ENCODE measurements around the gene ASPSCR1. TPM values are rescaled to one million over a fixed set of nuclear protein-coding genes. Genes with fewer than 3 reads are reported as not detected.

ASPSCR1 gene
- total RNA-seq, 4 donors from 2014 or later, result 24.0 to 44.7 (median 32.0) TPM

DNA sequence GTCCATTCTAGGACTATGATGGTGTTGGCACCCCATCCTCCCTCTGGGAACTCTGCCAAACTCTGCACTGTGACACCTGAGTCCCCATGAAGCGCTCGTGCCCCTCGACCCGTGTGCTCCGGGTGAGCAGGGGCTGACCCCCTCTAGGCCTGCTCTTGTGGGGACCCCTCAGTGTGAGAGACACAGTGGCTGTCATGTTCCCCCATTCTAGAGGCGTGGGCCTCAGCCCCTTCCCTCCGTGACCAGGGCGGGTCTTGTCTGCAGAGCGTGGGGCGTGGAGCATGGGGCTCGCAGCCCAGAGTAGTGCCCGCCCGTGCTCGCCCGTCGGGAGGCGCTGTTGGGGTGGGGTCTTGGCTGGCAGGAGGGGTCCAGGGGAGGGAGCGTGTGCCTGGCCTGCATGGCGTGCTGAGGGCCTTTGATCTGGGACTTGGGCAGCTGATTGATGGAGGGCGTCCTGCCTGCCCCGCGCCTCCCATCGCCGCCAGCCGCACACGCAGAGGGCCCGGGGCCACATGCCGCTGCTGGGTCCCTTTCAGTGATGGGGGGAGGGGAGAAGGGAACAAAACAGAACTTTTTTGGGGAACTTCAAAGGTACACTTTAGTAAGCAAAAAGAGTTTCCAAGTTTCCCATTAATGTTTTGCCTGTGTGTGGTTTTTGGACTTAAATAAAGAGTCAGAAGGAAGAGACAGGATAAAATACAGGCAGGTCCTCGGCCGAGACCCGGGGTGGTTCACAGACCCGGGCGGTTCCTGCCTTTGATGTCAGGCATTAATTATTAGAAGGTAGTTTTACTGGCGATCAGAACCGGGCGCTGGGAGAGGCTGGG lies 22.8 kb downstream of the ASPSCR1 start:
- ATAC-seq (no peak), DNase-seq (no peak)
- in situ Hi-C loops (cut with MboI; ENCODE audit: low sequenced_read_pairs in 4 of 4), result no loop called here
- no peaks in the 10 kb centered on the region for H3K9me3 ChIP-seq
- H3K27ac ChIP-seq, result peak overlapping the region in 2 of 4 donors; percentile 31 to 72
- TF ChIP-seq POLR2A (IDR thresholded peaks at IDR 0.05), result no peak
- TF ChIP-seq, protein P1, sequence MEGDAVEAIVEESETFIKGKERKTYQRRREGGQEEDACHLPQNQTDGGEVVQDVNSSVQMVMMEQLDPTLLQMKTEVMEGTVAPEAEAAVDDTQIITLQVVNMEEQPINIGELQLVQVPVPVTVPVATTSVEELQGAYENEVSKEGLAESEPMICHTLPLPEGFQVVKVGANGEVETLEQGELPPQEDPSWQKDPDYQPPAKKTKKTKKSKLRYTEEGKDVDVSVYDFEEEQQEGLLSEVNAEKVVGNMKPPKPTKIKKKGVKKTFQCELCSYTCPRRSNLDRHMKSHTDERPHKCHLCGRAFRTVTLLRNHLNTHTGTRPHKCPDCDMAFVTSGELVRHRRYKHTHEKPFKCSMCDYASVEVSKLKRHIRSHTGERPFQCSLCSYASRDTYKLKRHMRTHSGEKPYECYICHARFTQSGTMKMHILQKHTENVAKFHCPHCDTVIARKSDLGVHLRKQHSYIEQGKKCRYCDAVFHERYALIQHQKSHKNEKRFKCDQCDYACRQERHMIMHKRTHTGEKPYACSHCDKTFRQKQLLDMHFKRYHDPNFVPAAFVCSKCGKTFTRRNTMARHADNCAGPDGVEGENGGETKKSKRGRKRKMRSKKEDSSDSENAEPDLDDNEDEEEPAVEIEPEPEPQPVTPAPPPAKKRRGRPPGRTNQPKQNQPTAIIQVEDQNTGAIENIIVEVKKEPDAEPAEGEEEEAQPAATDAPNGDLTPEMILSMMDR (IDR thresholded peaks at IDR 0.05 in 4 of 5, conservative IDR thresholded peaks at IDR 0.05 in 1 of 5), result no peak
- H3K4me1 ChIP-seq, result peaks cover 35 to 67% of the 10 kb centered on the region in 2 donors
- peaks cover 0 to 4% of the 10 kb centered on the region in 2 donors for H3K36me3 ChIP-seq
- no peaks in the 10 kb centered on the region for H3K27me3 ChIP-seq
- H3K4me3 ChIP-seq, result no peak overlapping the region
- intact Hi-C loops (cut with DNase I; ENCODE audit: low total_unique reads), result loop anchor here (10.0 kb wide), 1 partner anchor 75 kb away; no protein-coding TSS in a partner anchor

DNA sequence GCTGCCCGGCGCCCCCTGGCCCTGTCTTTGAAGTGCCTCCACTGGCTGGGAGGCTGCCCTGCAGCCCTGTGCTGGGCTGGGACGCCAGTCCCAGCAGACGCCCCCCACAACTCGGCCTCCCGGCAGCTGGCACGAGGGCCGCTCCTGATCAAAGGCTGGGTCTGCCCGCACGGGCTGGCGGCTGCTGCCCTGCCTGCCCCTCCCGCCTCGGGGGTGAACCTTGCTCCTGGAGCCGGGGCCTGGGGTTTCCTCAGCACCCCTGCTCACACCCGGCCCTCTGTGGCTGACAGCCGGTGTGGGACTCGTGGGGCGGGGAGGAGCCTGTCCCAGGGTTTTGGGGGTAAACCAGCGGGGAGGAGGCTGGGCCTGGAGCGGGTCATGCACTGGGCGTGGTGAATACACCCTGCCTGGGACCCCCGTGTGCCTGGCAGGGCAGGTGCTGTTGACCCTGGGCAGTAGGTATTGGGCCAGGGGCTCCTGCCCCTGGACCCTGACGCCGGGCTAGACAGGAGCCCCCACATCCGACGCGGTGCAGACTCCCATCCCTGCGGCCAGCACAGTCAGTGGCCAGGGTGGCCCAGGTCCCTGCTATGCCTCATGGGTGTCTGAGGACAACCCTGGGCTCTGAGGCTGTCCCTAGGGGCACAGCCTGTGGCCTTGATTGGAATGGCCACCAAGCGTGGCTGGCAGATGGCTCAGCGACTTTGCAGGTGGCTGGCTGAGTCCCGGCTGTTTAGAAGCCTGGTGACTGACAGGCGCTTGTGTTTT lies 23.6 kb downstream of the ASPSCR1 start:
- Histone ChIP-seq H3K4me1 (peaks cover 35 to 68% of the 10 kb centered on the region in 2 donors), H3K27me3 (no peaks in the 10 kb centered on the region), H3K36me3 (peaks cover 0 to 4% of the 10 kb centered on the region in 2 donors), H3K4me3 (no peak overlapping the region), H3K9me3 (no peaks in the 10 kb centered on the region), H3K27ac (peak overlapping the region in 3 of 4 donors; percentile 26 to 72 (median 31))
- intact Hi-C loops (cut with DNase I; ENCODE audit: low total_unique reads), result loop anchor here (10.0 kb wide), 1 partner anchor 74 kb away; no protein-coding TSS in a partner anchor
- ATAC-seq (peak; percentile 49 to 58), DNase-seq (peak in 1 of 2 donors; percentile 69)
- in situ Hi-C loops (cut with MboI; ENCODE audit: low sequenced_read_pairs in 4 of 4), result no loop called here
- TF ChIP-seq, protein P1 (IDR thresholded peaks at IDR 0.05 in 4 of 5, conservative IDR thresholded peaks at IDR 0.05 in 1 of 5), result no peak
- no peak for TF ChIP-seq POLR2A (IDR thresholded peaks at IDR 0.05)

DNA sequence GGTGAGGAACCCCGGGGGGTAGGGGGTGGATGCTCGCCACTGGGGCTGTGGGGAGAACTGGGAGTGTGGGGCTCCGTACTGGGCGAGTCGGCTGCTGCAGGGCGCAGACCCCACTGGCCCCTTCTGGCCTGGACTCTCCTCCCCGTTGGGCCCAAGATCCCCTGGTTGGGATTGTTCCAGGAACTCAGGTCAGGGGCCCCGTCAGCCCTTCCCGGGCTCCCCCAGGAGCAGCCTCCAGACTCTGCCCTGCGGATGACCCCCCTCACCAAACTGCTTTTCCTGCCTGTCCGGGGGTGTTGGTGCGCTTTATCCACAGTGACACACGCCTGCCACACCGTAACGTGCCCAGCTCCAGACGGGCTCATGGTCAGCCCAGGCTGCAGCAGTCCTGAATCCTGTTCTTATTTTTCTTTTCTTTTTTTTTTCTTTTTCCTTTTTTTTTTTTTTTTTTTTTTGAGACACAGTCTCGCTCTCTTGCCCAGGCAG lies 24.2 kb downstream of the ASPSCR1 start:
- intact Hi-C loops (cut with DNase I; ENCODE audit: low total_unique reads), result loop anchor here (10.0 kb wide), 1 partner anchor 73 kb away; no protein-coding TSS in a partner anchor
- Histone ChIP-seq H3K4me1 (peaks cover 35 to 73% of the 10 kb centered on the region in 2 donors), H3K27ac (peak overlapping the region in 2 of 4 donors; percentile 26 to 72), H3K9me3 (no peaks in the 10 kb centered on the region), H3K27me3 (no peaks in the 10 kb centered on the region), H3K36me3 (peaks cover 0 to 1% of the 10 kb centered on the region in 2 donors), H3K4me3 (no peak overlapping the region)
- no peak for DNase-seq
- TF ChIP-seq POLR2A (IDR thresholded peaks at IDR 0.05), result no peak
- TF ChIP-seq, protein P1 (IDR thresholded peaks at IDR 0.05 in 4 of 5, conservative IDR thresholded peaks at IDR 0.05 in 1 of 5), result no peak
- in situ Hi-C loops (cut with MboI; ENCODE audit: low sequenced_read_pairs in 4 of 4), result no loop called here
- ATAC-seq, result no peak

DNA sequence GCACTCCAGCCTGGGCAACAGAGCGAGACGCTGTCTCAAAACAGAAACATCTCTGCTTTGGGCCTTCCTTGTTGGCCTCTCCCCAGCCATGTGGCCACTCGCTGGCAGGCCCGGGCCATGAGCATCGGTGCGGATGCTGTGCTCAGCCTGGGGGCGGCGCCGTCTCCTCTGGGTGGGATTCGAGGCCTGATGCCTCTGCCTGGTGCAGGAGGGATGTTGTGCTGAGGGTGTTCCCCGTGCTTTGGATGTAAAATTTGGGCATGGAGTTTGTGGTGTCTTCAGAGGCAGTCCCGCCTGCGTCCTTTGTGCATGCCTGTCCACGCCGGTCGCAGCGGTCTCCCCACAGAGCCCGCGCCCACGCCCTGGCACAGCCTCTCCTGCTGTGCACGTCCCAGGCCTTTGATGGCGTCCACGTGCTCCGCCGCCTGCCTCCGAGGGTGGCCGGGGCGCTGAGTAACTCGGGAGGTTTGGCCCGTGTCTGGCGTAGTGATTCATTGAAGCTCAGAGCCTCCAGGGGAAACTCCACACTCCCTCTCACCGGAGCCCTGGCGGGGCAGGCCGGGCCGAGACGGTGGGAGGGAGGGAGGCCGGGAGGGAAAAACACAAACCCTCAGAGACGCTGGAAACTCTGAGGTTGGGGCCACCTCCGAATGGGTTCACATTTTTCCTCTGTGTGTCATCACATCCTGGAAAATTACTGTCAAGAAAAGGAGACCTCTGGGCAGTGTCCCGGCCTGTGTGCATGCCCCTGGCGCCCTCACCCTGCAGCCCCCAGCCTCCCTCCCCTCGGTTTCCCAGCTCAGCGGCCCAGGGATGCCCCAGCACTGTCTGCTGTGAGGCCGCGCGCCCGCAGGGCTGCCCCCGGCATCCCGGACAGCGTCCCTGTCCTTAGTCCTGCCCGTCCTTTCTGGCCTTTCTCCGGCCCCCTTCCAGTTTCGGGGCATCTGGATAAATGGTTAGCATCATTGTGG lies 26.3 kb downstream of the ASPSCR1 start:
- peak; percentile 71 to 72 for ATAC-seq
- Histone ChIP-seq H3K4me3 (peak overlapping the region in 1 of 4 donors; percentile 13), H3K27ac (peak overlapping the region; percentile 7 to 58 (median 44))

More for the DNA sequence above, 26.3 kb downstream of the ASPSCR1 start:
- no peaks in the 10 kb centered on the region for H3K27me3 ChIP-seq
- peaks cover 35 to 63% of the 10 kb centered on the region in 2 donors for H3K4me1 ChIP-seq
- peak; percentile 48 to 71 for DNase-seq
- TF ChIP-seq, protein P1 (IDR thresholded peaks at IDR 0.05 in 4 of 5, conservative IDR thresholded peaks at IDR 0.05 in 1 of 5), result no peak
- TF ChIP-seq POLR2A (IDR thresholded peaks at IDR 0.05), result no peak
- in situ Hi-C loops (cut with MboI; ENCODE audit: low sequenced_read_pairs in 4 of 4) (no loop called here), intact Hi-C loops (cut with DNase I; ENCODE audit: low total_unique reads) (loop anchor here (1.0 to 10.0 kb wide), 2 partner anchors 35 to 71 kb away; no protein-coding TSS in a partner anchor)
- no peaks in the 10 kb centered on the region for H3K9me3 ChIP-seq
- H3K36me3 ChIP-seq, result no peaks in the 10 kb centered on the region
